ENCODE measurements around the gene CREB5. TPM values are rescaled to one million over a fixed set of nuclear protein-coding genes. Genes with fewer than 3 reads are reported as not detected.

CREB5 gene
- total RNA-seq, 4 donors from 2014 or later, result 0.90 to 10.1 (median 4.9) TPM

- TF ChIP-seq, protein P1, sequence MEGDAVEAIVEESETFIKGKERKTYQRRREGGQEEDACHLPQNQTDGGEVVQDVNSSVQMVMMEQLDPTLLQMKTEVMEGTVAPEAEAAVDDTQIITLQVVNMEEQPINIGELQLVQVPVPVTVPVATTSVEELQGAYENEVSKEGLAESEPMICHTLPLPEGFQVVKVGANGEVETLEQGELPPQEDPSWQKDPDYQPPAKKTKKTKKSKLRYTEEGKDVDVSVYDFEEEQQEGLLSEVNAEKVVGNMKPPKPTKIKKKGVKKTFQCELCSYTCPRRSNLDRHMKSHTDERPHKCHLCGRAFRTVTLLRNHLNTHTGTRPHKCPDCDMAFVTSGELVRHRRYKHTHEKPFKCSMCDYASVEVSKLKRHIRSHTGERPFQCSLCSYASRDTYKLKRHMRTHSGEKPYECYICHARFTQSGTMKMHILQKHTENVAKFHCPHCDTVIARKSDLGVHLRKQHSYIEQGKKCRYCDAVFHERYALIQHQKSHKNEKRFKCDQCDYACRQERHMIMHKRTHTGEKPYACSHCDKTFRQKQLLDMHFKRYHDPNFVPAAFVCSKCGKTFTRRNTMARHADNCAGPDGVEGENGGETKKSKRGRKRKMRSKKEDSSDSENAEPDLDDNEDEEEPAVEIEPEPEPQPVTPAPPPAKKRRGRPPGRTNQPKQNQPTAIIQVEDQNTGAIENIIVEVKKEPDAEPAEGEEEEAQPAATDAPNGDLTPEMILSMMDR (IDR thresholded peaks at IDR 0.05 in 4 of 5, conservative IDR thresholded peaks at IDR 0.05 in 1 of 5), result no peak
- no peak for TF ChIP-seq POLR2A (IDR thresholded peaks at IDR 0.05)
- no peaks in the 10 kb centered on the region for H3K27me3 ChIP-seq
- DNase-seq (no peak), ATAC-seq (no peak)
- no peaks in the 10 kb centered on the region for H3K9me3 ChIP-seq
- H3K4me1 ChIP-seq, result no peaks in the 10 kb centered on the region
- in situ Hi-C loops (cut with MboI; ENCODE audit: low sequenced_read_pairs in 4 of 4), result no loop called here
- no peaks in the 10 kb centered on the region for H3K36me3 ChIP-seq
- intact Hi-C loops (cut with DNase I; ENCODE audit: low total_unique reads), result no loop called here
- H3K4me3 ChIP-seq, result no peak overlapping the region
- H3K27ac ChIP-seq, result no peak overlapping the region
Measured at GRCh38 chr7:28564033-28564432, 151.7 kb downstream of the CREB5 start.

DNA sequence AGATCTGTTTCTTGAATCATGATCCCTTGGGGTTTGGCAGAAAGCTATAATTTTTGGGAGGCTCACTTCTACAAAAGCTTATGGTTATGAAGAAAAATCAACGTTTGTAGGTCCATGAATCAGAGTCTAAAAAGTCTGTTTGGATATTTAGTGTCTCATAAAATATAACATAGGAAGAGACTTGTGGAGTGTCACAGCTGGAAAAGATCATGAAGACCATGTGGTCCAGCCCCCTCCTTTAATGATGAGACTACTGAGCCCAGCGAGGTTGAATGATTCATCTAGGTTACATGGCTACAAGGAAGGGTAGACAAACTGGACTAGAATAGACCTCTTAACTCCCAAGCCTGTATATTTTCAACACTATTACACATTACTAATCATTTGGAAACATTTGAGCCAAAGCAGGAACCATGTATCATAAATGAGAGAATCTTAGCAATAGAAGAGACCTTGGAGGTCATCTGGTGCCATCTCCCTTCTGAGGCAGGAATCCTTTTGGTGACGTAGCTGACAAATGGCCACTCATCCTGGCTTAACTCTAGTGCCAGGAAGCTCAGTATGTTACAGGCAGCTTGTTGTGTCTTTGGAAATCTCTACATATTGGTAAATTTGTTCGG is 152.5 kb downstream of the CREB5 start:
- no peaks in the 10 kb centered on the region for H3K27me3 ChIP-seq
- no peaks in the 10 kb centered on the region for H3K9me3 ChIP-seq
- H3K4me3 ChIP-seq, result no peak overlapping the region
- no peaks in the 10 kb centered on the region for H3K36me3 ChIP-seq
- DNase-seq (no peak), ATAC-seq (no peak)
- TF ChIP-seq, protein P1 (IDR thresholded peaks at IDR 0.05 in 4 of 5, conservative IDR thresholded peaks at IDR 0.05 in 1 of 5), result no peak
- TF ChIP-seq POLR2A (IDR thresholded peaks at IDR 0.05), result no peak
- in situ Hi-C loops (cut with MboI; ENCODE audit: low sequenced_read_pairs in 4 of 4) (no loop called here), intact Hi-C loops (cut with DNase I; ENCODE audit: low total_unique reads) (no loop called here)
- no peak overlapping the region for H3K27ac ChIP-seq
- H3K4me1 ChIP-seq, result no peaks in the 10 kb centered on the region

DNA sequence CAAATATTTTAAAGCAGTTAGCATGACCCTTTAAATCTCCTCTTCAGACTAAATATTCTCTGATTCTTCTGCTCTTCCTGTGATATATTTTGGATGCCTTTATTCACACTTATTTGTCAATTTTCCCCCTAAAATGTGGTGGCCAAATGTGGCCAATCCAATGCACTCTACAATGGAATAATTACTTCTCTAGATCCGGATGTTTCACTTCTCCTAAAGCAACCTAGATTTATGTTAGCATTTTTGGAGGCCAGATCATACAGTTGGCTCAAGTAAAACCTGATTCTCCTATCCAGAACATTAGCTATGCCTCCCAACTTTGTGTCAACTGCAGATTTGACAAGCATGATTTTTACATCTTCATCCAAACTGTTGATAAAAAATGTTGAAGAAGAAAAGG is 153.7 kb downstream of the CREB5 start:
- H3K4me1 ChIP-seq, result no peaks in the 10 kb centered on the region
- no peaks in the 10 kb centered on the region for H3K36me3 ChIP-seq
- TF ChIP-seq POLR2A (IDR thresholded peaks at IDR 0.05), result no peak
- TF ChIP-seq, protein P1 (IDR thresholded peaks at IDR 0.05 in 4 of 5, conservative IDR thresholded peaks at IDR 0.05 in 1 of 5), result no peak
- H3K27ac ChIP-seq, result no peak overlapping the region
- in situ Hi-C loops (cut with MboI; ENCODE audit: low sequenced_read_pairs in 4 of 4) (no loop called here), intact Hi-C loops (cut with DNase I; ENCODE audit: low total_unique reads) (no loop called here)
- no peak overlapping the region for H3K4me3 ChIP-seq
- DNase-seq, result no peak
- no peak for ATAC-seq
- no peaks in the 10 kb centered on the region for H3K9me3 ChIP-seq
- no peaks in the 10 kb centered on the region for H3K27me3 ChIP-seq

DNA sequence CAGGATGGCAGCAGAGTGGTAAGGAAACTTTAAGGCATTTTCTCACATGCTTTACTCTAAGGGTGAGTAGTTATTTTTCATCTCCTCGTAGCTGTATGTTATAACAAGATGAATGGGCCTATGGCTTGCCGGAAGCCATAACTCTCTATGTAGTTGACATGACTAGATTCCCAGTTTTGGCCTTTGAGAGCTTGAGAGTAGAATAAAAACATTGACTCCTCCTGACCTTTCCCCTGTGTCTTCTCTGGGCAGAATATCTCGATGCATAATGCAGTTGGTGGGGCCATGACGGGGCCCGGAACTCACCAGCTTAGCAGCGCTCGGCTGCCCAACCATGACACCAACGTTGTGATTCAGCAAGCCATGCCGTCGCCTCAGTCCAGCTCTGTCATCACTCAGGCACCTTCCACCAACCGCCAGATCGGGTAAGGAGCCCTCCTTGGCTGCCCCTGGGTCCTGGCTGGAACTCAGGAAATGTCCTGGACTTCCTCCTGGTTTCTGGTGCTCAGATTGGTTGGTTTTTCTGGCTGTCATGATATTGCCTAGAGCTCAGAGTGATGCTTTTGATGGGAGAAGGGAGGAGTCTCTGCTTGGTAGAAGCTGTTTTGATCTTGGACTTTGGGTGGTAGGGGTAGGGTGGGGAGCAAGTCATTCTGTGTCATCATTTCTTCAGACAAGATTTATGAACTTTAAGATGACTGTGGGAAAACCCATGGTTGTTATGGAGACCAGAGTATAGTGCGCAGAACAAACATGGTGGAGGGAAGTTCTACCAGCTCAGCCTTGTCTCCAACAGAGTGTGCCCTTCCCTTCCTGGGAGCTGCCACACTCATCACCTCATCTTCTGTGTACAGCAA is 158.0 kb downstream of the CREB5 start:
- intact Hi-C loops (cut with DNase I; ENCODE audit: low total_unique reads) (no loop called here), in situ Hi-C loops (cut with MboI; ENCODE audit: low sequenced_read_pairs in 4 of 4) (no loop called here)
- H3K9me3 ChIP-seq, result no peaks in the 10 kb centered on the region
- ATAC-seq (no peak), DNase-seq (no peak)
- TF ChIP-seq POLR2A (IDR thresholded peaks at IDR 0.05), result no peak
- TF ChIP-seq, protein P1 (IDR thresholded peaks at IDR 0.05 in 4 of 5, conservative IDR thresholded peaks at IDR 0.05 in 1 of 5), result no peak
- H3K36me3 ChIP-seq, result no peaks in the 10 kb centered on the region
- H3K27me3 ChIP-seq, result no peaks in the 10 kb centered on the region
- no peak overlapping the region for H3K27ac ChIP-seq
- H3K4me1 ChIP-seq, result peaks cover 0 to 9% of the 10 kb centered on the region in 2 donors
- no peak overlapping the region for H3K4me3 ChIP-seq

Data from gastrocnemius medialis (tissue), 4 donors.